ENCODE data around the gene STEAP2.

DNA sequence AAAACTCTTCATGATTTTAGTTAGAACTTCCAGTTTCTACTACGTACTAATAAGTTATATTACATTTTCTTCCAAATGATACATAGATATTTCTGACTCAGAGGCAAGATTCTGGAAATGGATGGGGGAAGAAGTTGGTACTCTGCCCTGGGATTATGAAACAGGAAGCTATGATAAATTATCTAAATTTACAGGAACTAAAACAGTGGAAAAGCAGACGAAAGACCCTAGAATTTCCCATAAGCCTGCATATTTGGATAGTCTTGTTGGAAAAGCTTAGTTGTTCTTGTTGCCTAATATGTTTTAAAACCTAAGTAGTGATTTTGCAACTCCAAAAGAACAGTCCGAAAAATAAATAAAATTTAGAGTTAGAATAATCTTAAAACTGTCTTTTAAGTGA, 55.3 kb downstream of the STEAP2 start:
- TF ChIP-seq, protein P1, sequence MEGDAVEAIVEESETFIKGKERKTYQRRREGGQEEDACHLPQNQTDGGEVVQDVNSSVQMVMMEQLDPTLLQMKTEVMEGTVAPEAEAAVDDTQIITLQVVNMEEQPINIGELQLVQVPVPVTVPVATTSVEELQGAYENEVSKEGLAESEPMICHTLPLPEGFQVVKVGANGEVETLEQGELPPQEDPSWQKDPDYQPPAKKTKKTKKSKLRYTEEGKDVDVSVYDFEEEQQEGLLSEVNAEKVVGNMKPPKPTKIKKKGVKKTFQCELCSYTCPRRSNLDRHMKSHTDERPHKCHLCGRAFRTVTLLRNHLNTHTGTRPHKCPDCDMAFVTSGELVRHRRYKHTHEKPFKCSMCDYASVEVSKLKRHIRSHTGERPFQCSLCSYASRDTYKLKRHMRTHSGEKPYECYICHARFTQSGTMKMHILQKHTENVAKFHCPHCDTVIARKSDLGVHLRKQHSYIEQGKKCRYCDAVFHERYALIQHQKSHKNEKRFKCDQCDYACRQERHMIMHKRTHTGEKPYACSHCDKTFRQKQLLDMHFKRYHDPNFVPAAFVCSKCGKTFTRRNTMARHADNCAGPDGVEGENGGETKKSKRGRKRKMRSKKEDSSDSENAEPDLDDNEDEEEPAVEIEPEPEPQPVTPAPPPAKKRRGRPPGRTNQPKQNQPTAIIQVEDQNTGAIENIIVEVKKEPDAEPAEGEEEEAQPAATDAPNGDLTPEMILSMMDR (conservative IDR thresholded peaks at IDR 0.05; ENCODE audit: low read depth, low read length): no peak
- TF ChIP-seq, protein P2, sequence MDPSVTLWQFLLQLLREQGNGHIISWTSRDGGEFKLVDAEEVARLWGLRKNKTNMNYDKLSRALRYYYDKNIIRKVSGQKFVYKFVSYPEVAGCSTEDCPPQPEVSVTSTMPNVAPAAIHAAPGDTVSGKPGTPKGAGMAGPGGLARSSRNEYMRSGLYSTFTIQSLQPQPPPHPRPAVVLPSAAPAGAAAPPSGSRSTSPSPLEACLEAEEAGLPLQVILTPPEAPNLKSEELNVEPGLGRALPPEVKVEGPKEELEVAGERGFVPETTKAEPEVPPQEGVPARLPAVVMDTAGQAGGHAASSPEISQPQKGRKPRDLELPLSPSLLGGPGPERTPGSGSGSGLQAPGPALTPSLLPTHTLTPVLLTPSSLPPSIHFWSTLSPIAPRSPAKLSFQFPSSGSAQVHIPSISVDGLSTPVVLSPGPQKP (IDR thresholded peaks at IDR 0.05; ENCODE audit: borderline replicate concordance, low read depth, low read length): no peak
- TF ChIP-seq SMC3 (IDR thresholded peaks at IDR 0.05; ENCODE audit: low read depth, low read length) (no peak), POLR2A (IDR thresholded peaks at IDR 0.05; ENCODE audit: low read depth, low read length) (no peak), MXI1 (IDR thresholded peaks at IDR 0.05; ENCODE audit: borderline replicate concordance, low read depth, low read length) (no peak), RAD21 (IDR thresholded peaks at IDR 0.05; ENCODE audit: low read length) (no peak), RFX5 (IDR thresholded peaks at IDR 0.05; ENCODE audit: low read depth, low read length) (no peak), RCOR1 (IDR thresholded peaks at IDR 0.05; ENCODE audit: insufficient replicate concordance, low read length) (no peak)
- TF ChIP-seq, protein P3, sequence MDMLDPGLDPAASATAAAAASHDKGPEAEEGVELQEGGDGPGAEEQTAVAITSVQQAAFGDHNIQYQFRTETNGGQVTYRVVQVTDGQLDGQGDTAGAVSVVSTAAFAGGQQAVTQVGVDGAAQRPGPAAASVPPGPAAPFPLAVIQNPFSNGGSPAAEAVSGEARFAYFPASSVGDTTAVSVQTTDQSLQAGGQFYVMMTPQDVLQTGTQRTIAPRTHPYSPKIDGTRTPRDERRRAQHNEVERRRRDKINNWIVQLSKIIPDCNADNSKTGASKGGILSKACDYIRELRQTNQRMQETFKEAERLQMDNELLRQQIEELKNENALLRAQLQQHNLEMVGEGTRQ (IDR thresholded peaks at IDR 0.05; ENCODE audit: low read depth, low read length): no peak

All from IMR-90 (cell line).